ENCODE measurements around the gene GPC3.
"Not testable (repeated sequence)": the region's sequence is repeated elsewhere in the genome, so short reads cannot be mapped to it uniquely, and the experiment has no call there.

GPC3 gene

DNA sequence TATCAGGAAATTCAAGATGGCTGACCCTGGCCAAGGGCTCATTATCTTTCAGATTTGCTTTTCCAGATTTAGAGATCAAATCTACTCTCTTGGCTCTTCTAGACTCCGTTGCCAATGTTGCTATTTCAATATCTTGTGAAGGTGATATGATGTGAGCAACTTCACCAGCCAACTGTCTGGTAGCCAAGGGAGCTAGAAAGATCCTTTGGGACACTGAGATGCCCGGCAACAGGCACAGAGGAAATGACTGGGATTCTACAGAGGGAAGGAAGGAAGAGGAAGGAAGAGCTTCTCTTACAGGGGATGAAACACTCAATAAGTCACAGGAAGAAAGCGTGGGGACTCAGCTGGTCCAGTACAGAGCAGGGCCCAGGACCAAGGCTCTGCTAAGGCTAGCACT, 448.3 kb downstream of the GPC3 start:
- DNase-seq = no peak

DNA sequence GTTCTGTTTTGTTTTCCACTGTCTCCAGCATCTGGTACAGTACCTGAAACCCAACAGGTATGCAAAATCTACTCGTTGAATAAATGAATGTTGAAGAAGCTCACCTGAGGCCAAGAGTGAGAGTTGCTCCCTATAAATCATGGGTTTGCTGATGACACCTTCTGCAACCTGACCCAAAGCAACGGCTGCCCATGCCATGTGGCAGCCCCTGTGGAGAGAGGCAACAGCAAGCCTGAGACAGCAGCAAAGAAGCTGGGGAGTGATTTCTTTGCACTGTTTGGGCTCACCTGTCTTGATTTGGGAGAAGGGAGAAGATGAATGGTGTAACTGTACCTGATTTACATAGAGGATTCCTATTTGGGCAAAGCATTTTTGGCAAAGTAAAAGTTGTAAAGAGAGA, 450.3 kb downstream of the GPC3 start:
- no peak for DNase-seq

DNA sequence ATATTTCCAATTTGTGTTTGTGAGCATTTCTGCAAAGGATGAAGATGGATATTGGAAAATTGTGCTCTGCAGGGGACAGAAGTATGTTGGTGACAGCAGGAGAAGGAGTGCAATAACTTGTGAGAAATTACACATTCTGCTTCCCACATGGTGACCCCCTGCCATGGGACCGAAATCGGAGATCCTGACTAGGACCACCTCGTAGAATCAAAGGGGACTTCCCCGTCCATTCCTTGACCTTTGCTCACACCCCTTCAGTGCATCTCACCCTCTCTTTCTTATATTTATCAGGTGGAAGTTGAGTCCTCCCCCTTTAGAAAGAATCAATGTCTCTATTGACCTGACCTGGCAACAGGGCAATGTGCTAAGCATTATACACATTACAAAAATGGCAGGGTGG, 451.2 kb downstream of the GPC3 start:
- no peak for DNase-seq

DNA sequence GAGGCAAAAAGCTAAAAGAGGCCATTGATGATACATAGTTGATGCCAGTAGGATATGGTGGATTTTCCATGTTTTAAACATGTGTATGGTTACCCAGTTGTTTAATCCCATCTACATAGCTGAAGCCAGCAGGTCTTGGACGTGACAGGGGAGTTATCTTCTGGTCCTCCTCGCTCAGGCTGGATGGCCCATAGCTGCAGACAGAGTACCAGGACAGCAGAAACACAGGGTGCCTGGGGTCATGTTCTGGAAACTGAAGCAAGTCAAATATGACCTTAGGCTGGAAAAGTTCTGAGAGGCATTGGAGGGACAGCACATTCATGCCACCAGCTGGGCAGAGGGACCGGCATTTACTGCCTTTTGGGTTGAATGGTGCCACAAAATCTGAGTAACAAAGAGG, 452.1 kb downstream of the GPC3 start:
- no peak for DNase-seq

DNA sequence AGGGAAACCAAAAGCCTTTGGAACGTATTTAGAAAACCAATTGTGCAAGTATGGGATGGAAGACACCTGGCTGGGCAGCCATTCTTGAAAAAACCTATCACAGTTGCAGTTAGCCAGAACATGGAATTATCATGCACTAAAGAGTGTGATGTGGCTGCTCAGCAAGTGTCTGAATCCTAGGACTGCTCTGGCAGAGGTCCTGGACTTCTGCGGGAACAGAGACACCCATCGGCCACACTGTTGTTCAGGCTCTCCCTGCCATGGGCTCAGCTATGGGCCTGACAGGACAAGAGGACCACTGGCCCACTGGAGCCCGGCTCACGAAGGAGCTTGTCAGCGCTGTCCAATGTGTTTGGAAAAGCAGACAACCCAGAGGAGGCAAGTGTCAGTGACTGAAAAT, 454.4 kb downstream of the GPC3 start:
- DNase-seq = no peak

DNA sequence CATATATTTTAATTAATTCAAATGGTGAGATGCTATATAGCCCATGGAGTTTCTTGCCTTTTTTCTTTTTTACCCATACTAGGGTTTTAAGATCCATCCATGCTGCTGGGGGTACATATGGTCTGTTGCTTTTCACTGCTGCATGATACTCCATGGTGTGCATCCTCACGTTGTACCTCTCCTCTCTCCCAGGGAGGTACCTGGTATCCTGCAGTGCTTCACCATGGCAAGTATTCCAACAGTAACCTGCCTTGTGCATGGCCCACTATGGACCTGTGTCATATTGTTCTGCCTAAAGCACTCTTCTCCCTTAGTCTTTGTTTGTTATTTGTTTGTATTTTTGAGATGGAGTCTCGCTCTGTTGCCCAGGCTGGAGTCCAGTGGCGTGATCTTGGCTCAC, 455.8 kb downstream of the GPC3 start:
- no peak for DNase-seq

DNA sequence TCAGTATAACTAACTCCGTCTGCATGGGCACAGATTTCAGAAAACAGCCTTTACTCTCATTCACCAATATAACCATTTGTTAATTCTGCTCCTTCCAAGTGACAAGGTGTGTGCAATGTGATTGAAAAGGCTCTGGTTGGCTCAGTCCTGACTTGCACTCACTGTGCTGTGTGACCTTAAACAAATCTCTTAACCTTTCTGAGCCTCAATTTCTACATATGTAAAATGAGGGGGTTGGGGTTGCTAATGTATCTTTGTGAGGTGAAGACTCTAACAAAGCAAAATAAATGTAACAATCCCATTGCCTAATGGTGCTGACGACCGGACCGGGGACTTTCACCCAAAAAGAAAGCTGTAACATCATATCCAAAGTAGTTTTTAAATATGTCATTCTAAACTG, 457.6 kb downstream of the GPC3 start:
- DNase-seq = no peak

DNA sequence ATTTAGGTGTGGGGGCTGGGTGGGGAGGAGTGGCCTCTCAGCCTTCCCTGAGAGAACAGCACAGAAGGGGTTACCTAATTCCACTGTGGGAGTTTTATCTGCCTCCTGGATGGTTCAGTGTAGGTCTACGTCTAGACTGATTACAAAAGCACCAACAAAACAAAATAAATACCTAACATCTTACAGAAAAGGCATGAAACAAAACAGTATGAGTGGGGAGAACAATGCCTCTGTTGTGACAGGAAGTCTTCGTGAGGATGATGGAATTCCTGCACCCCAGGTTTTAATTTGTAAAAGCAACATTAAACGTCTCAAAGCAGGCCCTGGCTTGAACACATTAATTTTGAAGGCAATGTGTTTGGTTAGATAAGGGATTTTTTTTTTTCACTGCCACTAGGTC, 458.0 kb downstream of the GPC3 start:
- no peak for DNase-seq

DNA sequence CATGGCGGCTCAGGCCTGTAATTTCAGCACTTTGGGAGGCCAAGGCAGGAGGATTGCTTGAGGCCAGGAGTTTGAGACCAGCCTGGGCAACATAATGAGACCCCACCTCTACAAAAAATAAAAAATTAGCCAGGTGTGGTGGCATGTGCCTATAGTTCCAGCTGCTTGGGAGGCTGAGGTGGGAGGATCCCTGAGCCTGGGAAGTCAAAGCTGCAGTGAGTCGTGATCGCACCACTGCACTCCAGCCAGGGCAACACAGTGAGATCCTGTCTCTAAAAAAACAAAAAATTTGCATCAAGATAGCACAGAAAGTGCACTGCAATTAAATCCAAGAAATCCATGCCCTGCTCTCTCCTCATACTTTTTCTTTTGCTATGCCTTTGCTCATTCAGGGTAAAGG, 458.6 kb downstream of the GPC3 start:
- not testable (repeated sequence) for DNase-seq

DNA sequence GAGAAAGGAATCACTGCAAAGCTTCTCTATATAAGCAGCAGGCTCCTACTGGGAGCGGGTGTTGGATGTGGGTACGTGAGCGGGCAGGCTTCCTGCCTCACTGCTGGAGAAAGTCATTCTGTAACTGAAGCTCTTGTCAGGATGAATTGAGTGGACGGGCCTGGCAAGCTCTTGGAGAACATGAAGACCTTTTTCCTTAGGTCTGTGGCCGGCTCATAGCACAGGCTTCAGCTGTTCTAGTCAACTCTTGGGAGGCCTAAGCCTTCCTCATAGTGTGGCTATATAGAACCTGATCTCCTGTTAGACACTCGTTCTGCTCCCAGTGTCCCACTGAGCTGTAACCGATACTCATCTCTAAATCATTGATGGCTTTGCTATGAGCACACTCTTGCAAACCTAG, 461.9 kb downstream of the GPC3 start:
- no peak for DNase-seq

DNA sequence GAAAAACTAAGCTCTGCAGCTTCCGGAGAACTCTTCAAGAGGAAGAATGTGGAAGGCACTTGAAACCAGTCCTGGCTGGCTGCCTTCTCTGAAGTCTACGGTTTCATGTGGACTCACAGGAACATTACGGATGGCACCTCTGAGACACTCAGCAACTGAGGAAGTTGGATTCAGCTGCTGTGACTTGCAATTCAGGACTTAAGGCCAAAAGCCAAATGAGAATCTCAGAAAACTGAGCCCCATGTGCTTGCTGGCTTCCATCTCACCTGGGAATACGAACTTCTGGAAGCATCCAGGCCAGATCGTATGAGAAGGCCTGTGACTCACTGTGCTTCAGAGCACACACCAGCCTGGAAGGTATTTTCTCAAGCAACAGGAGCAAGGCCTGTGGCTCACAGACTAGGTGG, 462.3 kb downstream of the GPC3 start:
- DNase-seq = no peak

DNA sequence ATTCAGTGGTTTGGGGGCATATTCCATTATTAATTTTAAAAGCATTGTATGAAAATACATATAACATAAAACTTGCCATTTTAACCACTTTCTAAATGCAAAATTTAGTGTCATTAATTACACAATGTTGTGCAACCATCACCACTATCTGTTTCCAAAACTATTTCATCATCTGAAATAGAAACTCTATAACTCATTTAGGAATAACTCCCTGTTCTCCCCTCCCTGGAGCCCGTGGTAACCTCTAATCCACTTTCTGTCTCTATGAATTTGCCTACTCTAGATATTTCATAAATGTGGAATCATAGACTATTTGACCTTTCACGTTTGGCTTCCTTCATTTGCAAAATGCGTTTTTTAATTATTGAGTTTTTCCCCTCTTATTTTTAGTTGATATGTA, 468.7 kb downstream of the GPC3 start:
- no peak for DNase-seq

DNA sequence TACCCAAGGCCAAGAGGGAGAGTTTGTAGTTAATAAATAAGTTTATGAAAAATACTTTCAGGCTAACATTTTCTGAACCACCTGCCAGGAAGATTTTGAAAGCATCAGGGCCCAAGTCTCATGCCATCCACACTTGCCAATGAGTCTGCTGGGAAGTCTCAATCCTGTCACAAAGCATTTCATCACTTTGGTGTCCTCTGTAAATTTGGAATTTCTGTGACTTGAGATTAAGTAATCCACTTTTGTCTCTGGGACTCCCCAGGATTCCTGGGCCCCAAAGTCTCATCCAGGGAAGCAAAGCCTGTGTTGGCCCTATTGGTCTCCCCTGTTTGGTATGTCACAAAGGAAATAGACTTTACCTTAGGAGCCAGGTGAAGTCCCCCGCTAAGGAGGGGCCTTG, 470.9 kb downstream of the GPC3 start:
- no peak for DNase-seq

DNA sequence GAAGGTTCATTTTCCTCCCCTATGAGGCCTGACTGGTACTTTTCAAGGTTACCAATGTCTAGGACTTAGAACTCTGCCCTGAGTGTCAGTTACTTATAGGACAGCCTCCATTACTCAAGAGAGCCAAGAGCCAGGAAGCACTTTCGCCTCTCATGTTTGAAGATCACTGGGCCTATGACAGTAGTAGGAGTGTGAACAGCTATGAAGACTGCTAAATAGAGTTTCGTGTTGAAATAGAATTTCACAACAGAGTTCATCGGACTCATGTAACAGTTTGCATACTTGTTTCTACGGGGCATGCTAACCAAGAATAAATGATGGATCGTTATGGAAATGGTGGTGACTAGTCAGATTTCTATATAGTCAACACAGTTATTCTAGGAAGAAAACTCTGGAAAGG, 472.3 kb downstream of the GPC3 start:
- no peak for DNase-seq

DNA sequence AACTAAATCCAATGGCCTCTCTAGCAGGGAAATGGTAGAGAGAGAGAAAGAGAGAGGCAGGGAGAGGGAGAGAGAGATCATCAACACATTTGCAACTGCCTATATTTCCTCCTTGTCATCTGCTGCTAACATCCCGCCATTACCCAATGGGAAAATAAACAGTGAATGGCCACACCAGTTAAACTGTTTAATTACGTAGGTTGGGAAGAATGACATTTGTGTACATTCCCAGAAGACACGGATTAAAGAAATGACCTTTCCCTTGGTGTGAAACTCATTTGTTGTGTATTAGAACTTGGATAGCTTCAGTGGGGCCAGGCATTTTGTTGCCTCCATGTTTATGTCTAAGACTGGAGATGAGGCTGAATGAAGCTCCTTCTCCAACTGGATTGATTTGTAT, 474.4 kb downstream of the GPC3 start:
- no peak for DNase-seq

DNA sequence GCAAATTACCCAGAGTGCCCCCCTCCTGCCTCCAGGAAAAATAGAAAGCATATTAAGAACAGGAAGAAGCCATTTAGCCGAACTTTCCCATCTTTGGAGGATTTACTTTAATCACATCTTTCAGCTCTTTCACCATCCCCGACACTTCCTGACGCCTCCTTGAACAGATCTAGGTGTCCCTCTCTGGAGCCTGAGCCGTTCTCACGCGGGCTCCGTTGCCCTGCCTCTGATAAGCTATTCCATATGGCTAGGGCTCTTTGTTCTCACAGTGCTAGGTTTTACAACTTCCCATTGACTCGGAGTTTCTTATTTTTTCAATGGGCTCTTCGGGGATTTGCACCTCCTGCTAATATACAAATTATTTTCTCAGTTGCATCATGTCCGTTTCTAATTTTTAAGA, 488.0 kb downstream of the GPC3 start:
- no peak for DNase-seq

DNA sequence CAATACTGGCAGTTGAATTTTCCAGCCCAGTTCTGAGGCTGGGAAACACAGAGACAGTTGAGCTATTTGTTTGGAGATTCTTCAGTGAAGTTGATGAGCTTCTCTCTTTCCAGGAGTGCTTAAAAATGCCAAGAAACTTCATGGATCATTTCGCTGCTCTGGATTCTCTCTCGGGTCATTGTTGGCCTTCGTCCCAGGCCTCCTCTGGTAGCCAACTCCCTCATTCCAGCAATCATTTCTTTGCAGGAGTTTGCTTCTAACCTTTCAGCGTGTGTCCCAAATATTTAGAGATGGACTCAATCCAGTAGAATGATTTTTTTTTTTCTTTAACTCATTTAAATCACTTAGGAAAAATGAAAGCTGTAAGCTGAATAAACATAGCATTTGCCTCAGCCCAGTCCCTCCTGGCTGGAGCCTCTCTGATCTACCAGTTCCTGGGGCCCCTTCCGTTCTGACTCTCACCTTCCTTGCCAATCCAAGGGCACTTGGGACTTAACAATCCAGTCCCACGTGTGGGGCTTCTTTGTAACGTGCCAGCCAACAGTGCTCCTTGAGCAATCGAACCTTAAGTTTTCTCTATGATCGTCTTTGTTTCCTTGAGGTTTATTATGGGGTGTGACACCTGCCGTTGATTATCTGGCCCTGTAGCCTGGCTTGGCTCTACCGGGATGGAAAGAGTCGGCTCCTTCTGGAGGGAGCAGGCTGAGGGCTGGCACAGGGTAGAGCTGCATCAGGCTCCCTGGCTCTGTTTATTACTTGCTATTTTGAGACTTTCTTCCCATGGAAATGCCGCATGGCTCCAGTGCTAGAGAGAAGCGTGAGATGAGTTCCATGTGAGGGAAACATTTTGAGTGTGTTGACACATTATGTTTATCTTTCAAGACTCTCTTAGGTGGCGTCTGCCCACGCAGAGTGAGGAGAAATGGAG, 489.7 kb downstream of the GPC3 start:
- no peak for DNase-seq

DNA sequence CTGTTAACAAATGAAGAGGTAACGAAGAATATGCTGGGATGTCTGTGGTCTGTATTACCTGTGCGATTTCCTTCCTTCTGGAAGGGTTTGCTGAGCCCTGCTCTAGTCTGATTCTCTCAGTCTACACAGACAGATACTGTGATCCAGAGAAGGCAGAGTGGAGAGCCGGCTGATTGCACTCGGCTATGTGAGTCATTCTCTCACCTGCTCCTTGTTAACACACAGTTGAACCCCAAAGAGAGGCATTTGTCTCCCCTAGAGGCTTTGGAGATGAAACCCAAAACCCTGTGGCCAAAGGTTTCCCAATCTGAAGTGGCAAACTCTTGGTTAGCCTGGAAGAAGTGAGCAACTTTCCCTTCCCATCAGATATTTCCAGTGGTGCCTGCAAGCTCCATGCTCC, 492.0 kb downstream of the GPC3 start:
- DNase-seq = no peak

DNA sequence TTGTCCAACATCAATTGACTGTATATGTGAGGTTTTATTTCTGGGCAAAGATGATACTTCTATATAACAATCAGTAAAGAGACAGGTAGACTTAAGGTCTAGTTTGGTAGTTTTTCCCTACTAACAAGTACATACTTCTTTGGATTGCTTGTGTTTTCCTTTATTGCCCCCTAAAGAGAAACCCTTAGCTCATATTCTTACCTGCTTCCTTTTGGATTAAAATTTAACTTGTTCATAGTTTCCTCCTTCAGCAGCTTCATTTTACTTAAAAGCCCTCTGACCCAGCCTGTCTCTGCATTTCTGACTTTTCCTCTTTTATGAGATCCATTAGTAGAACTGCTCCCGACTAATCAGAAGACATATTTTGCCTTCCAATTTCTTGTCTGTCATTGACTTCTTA, 494.4 kb downstream of the GPC3 start:
- no peak for DNase-seq

Data from SHP77 (cell line).